Measurements from ENCODE around the gene CSNK1G3. TPM values are rescaled to one million over a fixed set of nuclear protein-coding genes. Genes with fewer than 3 reads are reported as not detected.

CSNK1G3 gene
- total RNA-seq, 2 experiments from 2014 or later: 30.8 to 32.1 TPM

DNA sequence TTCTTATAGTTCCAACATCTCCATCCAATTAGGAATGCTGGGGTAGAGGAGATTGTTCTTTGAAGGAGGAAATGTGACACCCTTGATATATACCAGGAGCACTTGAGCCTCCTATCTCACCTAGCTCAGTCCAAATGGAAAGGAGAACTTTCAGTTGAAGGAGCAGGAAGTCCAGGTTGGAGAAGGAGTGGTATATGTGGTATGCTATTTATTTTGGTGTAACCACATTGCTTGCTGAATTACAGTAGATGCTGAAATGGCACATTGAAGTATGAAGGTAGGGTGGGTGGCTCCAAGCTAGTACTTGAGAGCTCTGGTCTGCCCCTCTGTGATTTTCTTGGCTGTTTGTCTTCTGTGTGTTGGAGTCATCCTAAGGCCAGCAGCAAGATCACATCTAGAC, 6.1 kb downstream of the CSNK1G3 start:
- Mint-ChIP-seq H3K4me3 (no peak overlapping the region), H3K9me3 (no peaks in the 10 kb centered on the region), H3K27ac (no peak overlapping the region), H3K36me3 (ENCODE audit: low read depth) (peaks cover 14% of the 10 kb centered on the region), H3K4me1 (peaks cover 52% of the 10 kb centered on the region), H3K27me3 (no peaks in the 10 kb centered on the region)
- CTCF ChIA-PET: interaction anchor here (0.8 to 1.1 kb wide), 2 partner anchors 16 to 94 kb away, joined by 3 to 6 read pairs; partner anchors contain the start of gene CEP120
- POLR2A ChIA-PET: interaction anchor here (1.2 to 2.3 kb wide), 2 partner anchors 95 to 99 kb away, joined by 3 to 12 read pairs; partner anchors contain the start of gene CEP120
- DNase-seq: no peak

DNA sequence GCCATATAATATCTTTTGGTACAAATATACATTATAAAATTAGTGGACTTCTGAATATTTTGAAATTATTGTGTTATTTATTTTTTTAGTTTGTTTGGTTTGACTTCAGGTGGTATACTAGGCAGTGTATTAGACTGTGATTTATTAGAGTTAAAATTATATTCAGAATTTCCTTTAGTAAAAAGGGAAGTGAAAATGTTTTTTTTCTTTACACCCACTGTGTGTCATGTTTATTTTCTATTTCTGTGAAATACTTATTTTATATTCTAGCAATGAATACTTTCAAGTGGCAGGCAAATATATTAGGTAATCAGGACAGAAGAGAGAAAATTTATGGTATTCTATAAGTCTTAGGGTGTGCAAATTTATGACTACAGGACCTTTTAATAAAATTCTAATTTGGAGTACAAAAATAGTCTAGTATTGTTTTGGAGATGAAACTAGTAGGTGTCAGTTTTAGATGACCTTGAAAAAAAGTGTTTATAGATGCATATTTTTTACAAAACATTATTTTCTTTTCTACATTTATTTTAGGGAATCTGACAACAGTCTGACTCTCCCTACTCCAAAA, 8.8 kb downstream of the CSNK1G3 start:
- CTCF ChIA-PET: no interaction called here
- Mint-ChIP-seq H3K27ac (no peak overlapping the region), H3K27me3 (no peaks in the 10 kb centered on the region), H3K4me3 (no peak overlapping the region), H3K9me3 (no peaks in the 10 kb centered on the region), H3K36me3 (ENCODE audit: low read depth) (peaks cover 9% of the 10 kb centered on the region), H3K4me1 (peaks cover 30% of the 10 kb centered on the region)
- POLR2A ChIA-PET: no interaction called here
- DNase-seq: no peak

DNA sequence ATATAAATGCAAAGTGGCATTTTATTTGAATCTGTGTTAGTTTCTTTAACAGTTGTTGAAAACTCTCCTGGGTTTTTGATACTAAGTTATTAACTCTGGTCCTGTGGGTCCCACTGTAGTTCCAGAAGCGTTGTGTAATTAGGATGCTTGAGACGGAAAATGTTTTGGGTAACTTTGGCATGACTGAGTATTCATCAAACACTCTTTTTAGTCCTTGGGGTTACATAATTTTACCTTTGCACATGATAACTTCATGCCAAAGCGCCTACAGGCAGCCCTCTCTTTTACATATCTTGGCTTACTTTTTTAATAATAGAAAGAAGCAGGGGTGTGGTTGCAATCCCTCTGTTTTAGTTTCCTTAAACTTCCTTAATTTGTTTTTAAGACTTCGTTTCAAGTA, 12.2 kb downstream of the CSNK1G3 start:
- Mint-ChIP-seq H3K36me3 (ENCODE audit: low read depth) (peaks cover 4% of the 10 kb centered on the region), H3K4me1 (peaks cover 8% of the 10 kb centered on the region), H3K27ac (no peak overlapping the region), H3K9me3 (no peaks in the 10 kb centered on the region), H3K27me3 (no peaks in the 10 kb centered on the region), H3K4me3 (no peak overlapping the region)
- CTCF ChIA-PET: no interaction called here
- DNase-seq: no peak
- POLR2A ChIA-PET: no interaction called here

DNA sequence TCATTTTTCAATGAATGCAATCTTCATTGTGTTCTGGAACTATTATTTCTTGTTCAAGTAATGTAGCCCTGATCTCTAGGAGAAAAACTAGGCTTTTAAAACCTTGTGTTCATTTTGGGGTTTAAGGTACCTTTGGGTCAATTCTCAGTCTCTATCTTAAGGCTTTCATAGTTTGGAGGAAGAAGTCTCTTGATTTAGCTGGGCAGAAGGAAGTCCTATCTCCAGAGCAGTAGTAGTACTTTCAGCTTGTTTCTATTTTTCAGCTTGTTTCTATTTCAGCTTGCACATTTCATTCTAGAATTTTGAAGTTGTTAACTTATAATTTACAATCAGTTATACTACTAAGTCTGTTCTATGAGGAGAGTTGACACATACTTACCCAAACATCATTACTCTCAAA, 15.2 kb downstream of the CSNK1G3 start:
- CTCF ChIA-PET: no interaction called here
- Mint-ChIP-seq H3K4me1 (peaks cover 4% of the 10 kb centered on the region), H3K9me3 (no peaks in the 10 kb centered on the region), H3K36me3 (ENCODE audit: low read depth) (no peaks in the 10 kb centered on the region), H3K27me3 (no peaks in the 10 kb centered on the region), H3K27ac (no peak overlapping the region), H3K4me3 (no peak overlapping the region)
- DNase-seq: no peak
- POLR2A ChIA-PET: no interaction called here

DNA sequence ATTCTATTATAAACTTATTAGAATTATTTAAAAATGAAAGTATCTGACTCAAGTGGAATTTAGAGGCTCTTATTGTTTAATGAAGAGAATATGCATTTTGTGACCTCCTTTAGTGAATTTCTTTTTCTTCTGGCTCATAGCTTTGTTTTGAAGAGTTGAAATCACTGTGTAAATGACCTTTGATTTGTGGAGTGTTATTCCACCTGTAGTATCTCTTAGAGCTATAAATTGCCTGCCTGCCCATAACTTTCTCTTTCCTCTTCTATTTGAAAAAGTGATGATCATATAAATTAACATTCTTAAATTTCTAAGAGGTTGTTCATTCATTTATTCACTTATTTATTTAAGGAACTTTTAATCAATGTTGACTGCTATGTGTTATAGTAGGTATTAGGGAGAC, 16.1 kb downstream of the CSNK1G3 start:
- Mint-ChIP-seq H3K36me3 (ENCODE audit: low read depth) (no peaks in the 10 kb centered on the region), H3K27me3 (no peaks in the 10 kb centered on the region), H3K9me3 (no peaks in the 10 kb centered on the region), H3K4me1 (peaks cover 4% of the 10 kb centered on the region), H3K4me3 (no peak overlapping the region), H3K27ac (no peak overlapping the region)
- DNase-seq: no peak
- CTCF ChIA-PET: no interaction called here
- POLR2A ChIA-PET: no interaction called here

DNA sequence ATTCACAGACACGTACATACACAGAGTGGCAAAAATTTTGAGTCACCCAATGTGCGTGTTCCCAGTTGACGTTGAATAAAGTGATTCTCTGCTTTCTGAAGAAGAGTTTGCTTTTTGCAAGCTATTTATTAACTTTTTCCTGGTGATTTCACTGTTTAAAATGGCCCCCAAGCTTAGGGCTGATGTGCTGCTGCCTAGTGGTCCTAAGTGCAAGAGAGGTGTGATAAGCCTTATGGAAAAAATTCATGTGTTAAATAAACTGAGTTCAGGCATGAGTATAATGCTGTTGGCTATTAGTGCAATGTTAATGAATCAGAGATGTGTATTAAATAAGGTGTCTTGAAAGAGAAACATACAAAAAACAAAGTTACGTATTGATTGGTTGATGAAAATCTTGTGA, 16.9 kb downstream of the CSNK1G3 start:
- no peak for DNase-seq
- CTCF ChIA-PET: no interaction called here
- H3K4me1 Mint-ChIP-seq: peaks cover 4% of the 10 kb centered on the region
- POLR2A ChIA-PET: no interaction called here
- H3K4me3 Mint-ChIP-seq: no peak overlapping the region
- H3K9me3 Mint-ChIP-seq: no peaks in the 10 kb centered on the region
- no peaks in the 10 kb centered on the region for H3K36me3 Mint-ChIP-seq (ENCODE audit: low read depth)
- H3K27me3 Mint-ChIP-seq: no peaks in the 10 kb centered on the region
- no peak overlapping the region for H3K27ac Mint-ChIP-seq

DNA sequence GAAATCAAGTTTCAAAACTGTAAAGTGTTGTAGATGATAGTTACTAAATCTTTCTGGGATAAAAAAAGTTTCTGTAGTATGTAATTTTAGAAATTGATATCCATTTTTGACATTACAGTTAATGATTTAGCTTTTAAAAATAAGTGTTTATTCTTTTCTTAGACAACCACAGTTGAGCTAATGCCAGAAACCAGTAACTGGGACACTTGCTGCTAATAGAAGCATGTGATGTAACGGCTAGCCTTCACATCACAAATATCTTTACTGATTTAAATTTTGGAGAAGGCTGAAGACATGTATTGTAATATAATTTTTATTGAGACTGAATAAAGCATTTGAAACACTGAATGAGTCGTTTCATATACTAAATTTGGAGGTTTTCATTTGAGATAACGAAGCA, 18.8 kb downstream of the CSNK1G3 start:
- DNase-seq: no peak
- ChIA-PET CTCF (no interaction called here), POLR2A (interaction anchor here (1.3 kb wide), 1 partner anchor 108 kb away, joined by 3 read pairs; no protein-coding TSS in a partner anchor)
- no peaks in the 10 kb centered on the region for H3K27me3 Mint-ChIP-seq
- no peaks in the 10 kb centered on the region for H3K36me3 Mint-ChIP-seq (ENCODE audit: low read depth)
- H3K9me3 Mint-ChIP-seq: no peaks in the 10 kb centered on the region
- no peak overlapping the region for H3K27ac Mint-ChIP-seq
- H3K4me3 Mint-ChIP-seq: no peak overlapping the region
- peaks cover 4% of the 10 kb centered on the region for H3K4me1 Mint-ChIP-seq

DNA sequence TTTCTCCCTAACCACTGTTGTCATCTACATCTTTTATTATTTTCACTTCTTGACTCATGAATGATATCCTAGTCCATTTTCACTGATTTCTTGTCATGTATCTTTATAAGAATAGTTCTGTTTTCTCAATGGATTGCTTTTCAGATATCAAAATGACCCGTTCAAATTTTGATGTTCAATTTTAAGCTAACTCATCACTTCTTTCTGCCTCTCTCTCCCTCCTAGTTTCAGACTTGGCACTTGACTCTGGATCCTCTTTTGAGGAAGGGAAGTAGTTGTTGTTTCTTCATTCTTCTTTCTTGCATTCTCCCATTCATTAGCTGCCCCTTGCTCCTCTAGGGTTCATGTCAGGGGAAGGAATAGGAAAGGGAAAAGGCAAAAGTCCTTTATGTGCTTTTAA, 23.7 kb downstream of the CSNK1G3 start:
- no peak overlapping the region for H3K27ac Mint-ChIP-seq
- CTCF ChIA-PET: interaction anchor here (0.6 to 1.6 kb wide), 4 partner anchors 10 to 761 kb away, joined by 3 to 6 read pairs (median 3); partner anchors contain the start of gene SNX2
- H3K27me3 Mint-ChIP-seq: no peaks in the 10 kb centered on the region
- no peaks in the 10 kb centered on the region for H3K36me3 Mint-ChIP-seq (ENCODE audit: low read depth)
- DNase-seq: no peak
- POLR2A ChIA-PET: interaction anchor here (1.6 kb wide), 1 partner anchor 112 kb away, joined by 5 read pairs; the partner anchor contains the start of gene CEP120
- H3K4me3 Mint-ChIP-seq: no peak overlapping the region
- H3K4me1 Mint-ChIP-seq: no peaks in the 10 kb centered on the region
- H3K9me3 Mint-ChIP-seq: no peaks in the 10 kb centered on the region

DNA sequence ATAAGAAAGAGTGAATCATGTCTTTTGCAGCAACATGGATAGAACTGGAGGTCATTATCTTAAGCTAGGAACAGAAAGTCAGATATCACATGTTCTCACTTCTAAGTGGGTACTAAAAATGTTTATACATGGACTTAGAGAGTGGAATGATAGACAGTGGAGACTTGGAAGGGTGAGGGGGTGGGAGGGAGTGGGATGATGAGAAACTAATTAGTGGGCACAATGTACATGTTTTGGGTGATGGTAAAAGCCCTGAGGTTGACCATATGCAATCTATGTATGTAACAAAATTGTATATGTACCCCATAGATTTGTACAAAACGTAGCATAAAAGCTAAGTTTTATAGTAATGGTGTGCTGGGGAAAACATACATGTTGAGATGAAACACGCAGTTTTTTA, 25.3 kb downstream of the CSNK1G3 start:
- CTCF ChIA-PET: no interaction called here
- H3K27me3 Mint-ChIP-seq: no peaks in the 10 kb centered on the region
- no peak overlapping the region for H3K27ac Mint-ChIP-seq
- H3K4me1 Mint-ChIP-seq: no peaks in the 10 kb centered on the region
- H3K9me3 Mint-ChIP-seq: no peaks in the 10 kb centered on the region
- DNase-seq: no peak
- H3K4me3 Mint-ChIP-seq: no peak overlapping the region
- no peaks in the 10 kb centered on the region for H3K36me3 Mint-ChIP-seq (ENCODE audit: low read depth)
- POLR2A ChIA-PET: no interaction called here

DNA sequence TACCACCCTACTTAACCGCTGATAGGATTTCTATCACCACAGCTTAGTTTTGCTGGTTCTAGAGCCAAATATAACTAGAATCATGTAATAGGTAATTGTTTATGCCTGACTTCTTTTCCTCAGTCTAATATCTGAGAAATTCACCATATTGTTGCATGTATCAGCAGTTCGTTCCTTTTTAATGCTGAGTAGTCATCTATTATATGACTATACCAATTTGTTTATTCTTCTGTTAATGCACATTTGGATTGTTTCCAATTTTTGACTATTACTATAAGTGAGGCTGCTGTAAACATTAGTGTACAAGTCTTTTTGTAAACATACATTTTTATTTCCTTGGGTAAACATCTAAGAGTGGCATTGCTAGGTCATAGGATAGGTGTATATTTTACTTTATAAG, 25.9 kb downstream of the CSNK1G3 start:
- ChIA-PET CTCF (no interaction called here), POLR2A (no interaction called here)
- Mint-ChIP-seq H3K27ac (no peak overlapping the region), H3K4me3 (no peak overlapping the region), H3K9me3 (no peaks in the 10 kb centered on the region), H3K36me3 (ENCODE audit: low read depth) (no peaks in the 10 kb centered on the region), H3K4me1 (peaks cover 3% of the 10 kb centered on the region), H3K27me3 (no peaks in the 10 kb centered on the region)
- no peak for DNase-seq

DNA sequence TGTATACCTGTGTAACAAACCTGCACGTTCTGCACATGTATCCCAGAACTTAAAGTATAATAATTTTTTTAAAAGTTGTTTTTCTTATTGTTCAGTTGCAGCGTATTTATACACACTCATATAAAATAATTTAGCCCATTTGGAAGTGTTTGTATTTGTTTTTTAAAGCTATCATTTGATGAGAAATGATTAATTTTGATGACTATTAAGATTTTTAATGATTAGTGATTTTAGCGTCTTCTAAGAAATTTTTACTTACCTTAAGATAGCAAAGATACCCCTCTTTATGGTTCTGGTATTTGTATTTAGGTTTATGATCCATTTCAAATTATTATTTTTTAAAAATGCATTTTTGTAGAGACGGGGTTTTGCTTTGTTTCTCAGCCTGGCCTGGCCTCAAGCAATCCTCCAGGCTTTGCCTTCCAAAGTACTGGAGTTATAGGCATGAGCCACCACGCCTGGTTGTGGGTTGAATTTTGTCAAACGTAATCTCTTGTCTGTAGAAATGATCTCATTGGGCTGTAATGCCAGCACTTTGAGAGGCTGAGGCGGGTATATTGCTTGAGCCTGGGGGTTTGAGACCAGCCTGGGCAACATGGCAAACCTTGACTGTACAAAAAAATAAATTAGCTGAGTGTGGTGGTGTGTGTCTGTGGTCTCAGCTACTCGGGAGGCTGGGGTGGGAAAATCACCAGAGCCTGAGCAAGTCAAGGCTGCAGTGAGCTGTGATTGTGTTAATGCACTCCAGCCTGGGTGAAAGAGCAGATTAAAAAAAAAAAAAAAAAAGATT, 26.9 kb downstream of the CSNK1G3 start:
- Mint-ChIP-seq H3K27ac (no peak overlapping the region), H3K36me3 (ENCODE audit: low read depth) (no peaks in the 10 kb centered on the region), H3K9me3 (no peaks in the 10 kb centered on the region), H3K27me3 (no peaks in the 10 kb centered on the region), H3K4me3 (no peak overlapping the region), H3K4me1 (peaks cover 9% of the 10 kb centered on the region)
- no peak for DNase-seq
- CTCF ChIA-PET: no interaction called here
- POLR2A ChIA-PET: no interaction called here

DNA sequence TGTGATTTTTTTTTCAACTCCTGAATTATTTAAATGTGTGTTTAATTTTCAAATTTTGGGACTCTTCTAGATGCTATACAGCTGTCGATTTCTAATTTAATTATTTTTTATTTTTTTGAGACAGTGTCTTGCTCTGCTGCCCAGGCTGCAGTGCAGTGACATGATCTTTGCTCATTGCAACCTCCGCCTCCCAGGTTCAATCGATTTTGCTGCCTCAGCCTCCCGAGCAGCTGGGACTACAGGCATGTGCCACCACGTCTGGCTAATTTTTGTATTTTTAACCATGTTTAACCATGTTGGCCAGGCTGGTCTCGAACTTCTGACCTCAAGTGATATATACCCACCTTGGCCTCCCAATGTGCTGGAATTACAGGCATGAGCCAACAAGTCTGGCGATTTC, 28.6 kb downstream of the CSNK1G3 start:
- H3K27me3 Mint-ChIP-seq: no peaks in the 10 kb centered on the region
- DNase-seq: no peak
- ChIA-PET CTCF (interaction anchor here (1.0 kb wide), 1 partner anchor 117 kb away, joined by 4 read pairs; the partner anchor contains the start of gene CEP120), POLR2A (no interaction called here)
- no peaks in the 10 kb centered on the region for H3K36me3 Mint-ChIP-seq (ENCODE audit: low read depth)
- H3K4me3 Mint-ChIP-seq: no peak overlapping the region
- H3K4me1 Mint-ChIP-seq: peaks cover 12% of the 10 kb centered on the region
- H3K9me3 Mint-ChIP-seq: no peaks in the 10 kb centered on the region
- H3K27ac Mint-ChIP-seq: no peak overlapping the region

DNA sequence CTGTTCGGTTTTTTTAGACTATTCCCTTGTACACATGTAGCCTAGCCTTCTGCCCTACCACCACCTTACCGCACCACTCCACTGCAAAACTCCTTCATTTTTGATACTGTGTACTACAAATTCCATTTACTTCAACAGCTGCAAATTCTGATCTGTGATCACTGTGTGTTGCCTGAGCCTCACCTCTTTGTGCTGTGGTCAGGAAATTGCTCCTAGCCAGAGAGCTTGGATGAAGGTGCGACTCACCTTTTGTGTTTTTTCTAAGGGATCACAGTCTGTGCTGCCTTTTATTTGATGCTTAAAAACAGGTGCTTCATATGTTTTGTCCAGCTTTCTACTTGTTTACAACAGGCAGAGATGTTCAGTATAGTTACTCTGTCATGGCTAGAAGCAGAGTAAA, 31.5 kb downstream of the CSNK1G3 start:
- no peaks in the 10 kb centered on the region for H3K9me3 Mint-ChIP-seq
- no peak overlapping the region for H3K4me3 Mint-ChIP-seq
- H3K27me3 Mint-ChIP-seq: no peaks in the 10 kb centered on the region
- POLR2A ChIA-PET: interaction anchor here (0.7 to 1.7 kb wide), 4 partner anchors 29 to 121 kb away, joined by 3 to 4 read pairs (median 4); partner anchors contain the start of gene CEP120
- peaks cover 17% of the 10 kb centered on the region for H3K4me1 Mint-ChIP-seq
- DNase-seq: no peak
- CTCF ChIA-PET: interaction anchor here (1.0 to 1.3 kb wide), 2 partner anchors 9 to 29 kb away, joined by 3 to 5 read pairs; no protein-coding TSS in a partner anchor
- no peak overlapping the region for H3K27ac Mint-ChIP-seq
- H3K36me3 Mint-ChIP-seq (ENCODE audit: low read depth): no peaks in the 10 kb centered on the region

DNA sequence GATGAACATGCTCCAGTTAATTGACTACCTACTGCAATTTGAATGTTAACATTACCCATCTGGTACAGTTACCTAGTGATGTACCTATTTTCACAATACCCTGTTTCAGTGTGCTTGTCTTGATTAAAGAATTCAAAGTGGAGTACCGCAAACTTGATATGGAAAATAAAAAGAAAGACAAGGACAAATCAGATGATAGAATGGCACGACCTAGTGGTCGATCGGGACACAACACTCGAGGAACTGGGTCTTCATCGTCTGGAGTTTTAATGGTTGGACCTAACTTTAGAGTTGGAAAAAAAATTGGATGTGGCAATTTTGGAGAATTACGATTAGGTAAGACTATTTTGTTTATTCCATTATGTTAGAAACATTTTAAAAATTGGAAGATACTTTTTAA, 33.5 kb downstream of the CSNK1G3 start:
- no peak for DNase-seq
- Mint-ChIP-seq H3K36me3 (ENCODE audit: low read depth) (peaks cover 6% of the 10 kb centered on the region), H3K4me3 (no peak overlapping the region), H3K27ac (no peak overlapping the region), H3K27me3 (no peaks in the 10 kb centered on the region), H3K4me1 (peaks cover 37% of the 10 kb centered on the region), H3K9me3 (no peaks in the 10 kb centered on the region)
- POLR2A ChIA-PET: no interaction called here
- CTCF ChIA-PET: interaction anchor here (1.8 kb wide), 1 partner anchor 122 kb away, joined by 11 read pairs; the partner anchor contains the start of gene CEP120
